CD4-positive, alpha-beta T cell treated with Interleukin-15 for 4 hours (primary cell): ENCODE results near the gene USH2A.
"Not testable (repeated sequence)": the region's sequence is repeated elsewhere in the genome, so short reads cannot be mapped to it uniquely, and the experiment has no call there.

Experiments
- DNase-seq: peaks from one replicate; pipeline ENCODE4 v3.0.0-alpha.2; 2020; ENCODE audit warnings: low spot score

Gene USH2A

DNA sequence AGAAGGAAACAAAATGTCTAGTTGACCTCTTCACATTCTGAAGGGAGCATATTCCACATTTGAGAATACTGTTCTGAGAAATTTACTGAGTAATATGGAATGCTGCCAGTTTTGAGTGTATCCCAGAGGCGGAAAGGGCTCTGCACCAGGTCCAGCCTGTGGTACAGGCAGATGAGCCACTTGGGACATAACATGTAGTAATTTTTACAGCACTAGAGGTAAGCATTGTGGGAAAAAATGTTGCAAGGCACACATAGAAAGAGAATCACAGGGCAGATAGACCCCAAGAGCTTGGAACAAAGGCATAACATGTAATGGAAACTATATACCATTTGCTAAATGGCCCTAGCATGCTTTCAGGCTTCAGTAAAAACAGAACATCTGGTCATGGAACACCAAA, 228.5 kb downstream of the USH2A start:
- no peak for DNase-seq

DNA sequence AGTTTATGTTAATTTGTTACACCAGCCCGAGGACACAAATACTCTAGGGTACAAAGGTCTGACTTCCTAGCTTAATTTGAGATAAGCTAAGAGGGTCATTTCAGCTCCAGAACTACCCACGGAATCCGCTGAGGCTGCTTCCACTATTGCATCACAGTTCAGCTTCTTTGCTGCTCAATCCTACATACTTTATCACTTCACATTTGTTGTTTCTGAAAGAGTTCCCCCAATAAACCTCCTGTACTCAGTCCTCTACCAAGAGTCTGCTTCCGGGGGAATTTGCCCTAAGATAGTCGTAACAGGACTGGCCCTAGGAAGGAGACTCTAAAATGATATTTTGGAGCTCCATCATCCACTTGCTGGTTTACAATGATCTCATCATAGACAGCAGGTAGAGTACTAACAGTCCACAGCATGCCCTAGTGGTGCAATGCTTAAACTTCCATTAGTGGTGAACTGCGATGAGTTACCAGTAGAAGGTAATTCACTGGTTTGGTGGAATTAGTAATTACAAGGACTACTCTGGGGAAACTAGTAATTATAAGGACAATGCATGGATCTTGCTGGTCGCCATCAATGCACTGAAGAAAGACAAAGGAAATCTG, 229.3 kb downstream of the USH2A start:
- DNase-seq: no peak

DNA sequence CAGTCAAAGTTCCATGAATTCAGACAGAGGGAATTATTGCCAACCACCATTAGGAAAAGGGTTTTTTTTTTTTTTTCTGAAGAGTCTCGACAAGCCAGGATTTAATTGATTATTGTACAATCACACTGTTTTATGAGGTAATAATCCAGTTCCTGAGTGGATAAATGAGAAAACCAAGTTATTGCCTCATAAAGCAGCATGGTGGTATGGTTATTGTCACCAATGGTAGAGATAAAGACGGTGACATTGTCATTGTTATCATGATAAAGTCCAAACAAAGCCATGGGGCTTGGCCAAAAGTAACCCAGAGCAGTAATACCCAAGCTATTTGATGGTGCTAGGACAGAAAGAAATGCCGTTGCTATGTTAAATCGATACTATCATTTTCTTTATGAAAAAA, 232.8 kb downstream of the USH2A start:
- DNase-seq: no peak

DNA sequence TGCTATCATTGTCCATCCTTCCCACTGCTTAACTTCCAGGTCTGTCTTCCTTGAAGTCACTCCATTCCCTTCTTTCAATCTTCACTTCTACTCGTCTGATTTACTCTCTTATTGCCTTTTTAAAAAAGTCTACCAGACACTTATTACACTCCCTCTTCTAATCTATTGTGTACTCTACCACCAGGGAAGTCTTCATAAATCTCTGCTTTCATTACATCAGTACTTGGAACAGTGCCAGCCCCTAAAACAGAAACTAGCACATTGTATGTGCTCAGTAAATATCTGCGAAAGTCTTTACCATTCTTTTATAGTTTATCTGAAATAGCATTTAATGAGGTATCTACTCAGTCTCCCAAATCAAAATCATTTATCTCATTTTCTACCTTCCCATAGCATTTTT, 236.4 kb downstream of the USH2A start:
- DNase-seq: no peak

DNA sequence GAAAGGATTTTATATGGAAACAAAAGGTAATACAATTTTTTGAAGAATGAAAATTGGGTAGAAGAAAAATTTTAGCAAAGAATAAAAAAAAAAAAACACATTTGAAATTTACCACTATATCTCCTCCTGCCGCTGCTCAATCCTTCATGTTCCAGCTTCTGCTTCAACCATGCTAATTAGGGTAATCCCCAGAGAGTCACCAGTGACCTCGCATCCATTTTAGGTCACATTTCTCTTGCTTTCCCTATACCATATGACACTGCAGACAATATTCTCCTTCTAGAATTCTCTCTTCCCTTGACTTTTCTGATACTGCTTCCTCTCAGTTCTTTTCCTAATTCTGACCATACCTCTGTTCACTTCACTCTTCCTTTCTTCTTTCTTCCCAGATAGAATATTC, 237.1 kb downstream of the USH2A start:
- DNase-seq: no peak

DNA sequence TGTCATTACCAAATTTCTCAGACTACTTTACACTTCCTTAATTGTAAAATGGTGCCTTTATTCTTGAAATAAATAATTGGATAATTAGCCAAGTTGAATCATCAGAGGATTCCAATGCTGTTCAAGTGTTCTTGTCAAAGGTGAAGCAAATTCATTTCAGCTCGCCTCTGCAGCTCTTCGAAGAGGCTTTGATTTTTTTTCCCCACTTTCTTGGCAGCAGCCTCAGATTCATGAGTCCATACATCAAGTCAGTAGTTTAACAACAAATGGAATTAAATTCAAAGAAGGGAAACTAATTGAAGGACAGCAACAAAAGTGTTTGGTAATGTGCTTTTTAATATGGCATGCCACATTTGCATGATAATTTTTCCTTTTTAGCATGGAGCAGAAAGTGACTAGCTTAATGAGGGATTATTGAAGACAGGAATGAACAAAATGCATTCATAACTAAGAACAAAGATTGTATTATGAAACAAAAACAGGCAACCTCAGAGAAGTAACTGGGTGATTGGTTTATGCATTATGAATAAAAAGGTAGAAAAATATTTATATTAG, 239.0 kb downstream of the USH2A start:
- no peak for DNase-seq

DNA sequence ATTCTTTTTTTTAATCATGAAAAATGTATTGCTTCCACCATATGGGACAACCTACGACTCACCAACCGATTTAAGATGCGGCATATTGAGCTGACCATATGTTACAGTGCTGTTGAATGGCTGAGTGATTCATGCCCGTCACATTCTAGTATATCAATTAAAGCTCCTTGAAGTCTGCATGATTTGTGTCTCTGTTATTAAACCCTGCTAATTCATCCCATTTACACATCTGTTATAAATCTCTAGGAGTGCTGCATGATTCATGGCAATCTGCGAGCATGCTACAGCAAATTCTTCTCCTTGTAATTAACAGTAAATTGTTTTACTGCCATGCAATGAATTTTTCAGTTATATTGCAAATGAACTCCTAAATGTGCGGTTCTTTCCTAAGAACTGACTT, 239.8 kb downstream of the USH2A start:
- DNase-seq: no peak

DNA sequence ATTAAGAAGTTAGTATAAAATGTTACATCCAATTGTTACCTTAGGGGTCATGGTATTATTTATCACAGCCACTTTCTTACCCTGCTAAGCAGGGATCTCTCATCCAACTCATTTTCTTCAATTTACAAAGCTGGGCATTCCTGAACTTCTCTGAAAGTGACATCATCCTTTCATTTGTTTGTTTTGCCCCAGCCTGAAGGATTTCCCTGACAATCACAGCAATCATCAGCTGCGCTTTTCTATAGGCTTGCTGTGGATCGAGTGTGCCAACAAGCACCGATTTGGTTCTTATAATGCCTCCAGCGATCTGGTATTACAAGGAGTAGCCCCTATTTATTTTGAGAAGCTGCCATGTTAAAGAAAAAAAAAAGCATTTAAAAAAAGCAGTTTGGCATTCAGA, 240.2 kb downstream of the USH2A start:
- no peak for DNase-seq

DNA sequence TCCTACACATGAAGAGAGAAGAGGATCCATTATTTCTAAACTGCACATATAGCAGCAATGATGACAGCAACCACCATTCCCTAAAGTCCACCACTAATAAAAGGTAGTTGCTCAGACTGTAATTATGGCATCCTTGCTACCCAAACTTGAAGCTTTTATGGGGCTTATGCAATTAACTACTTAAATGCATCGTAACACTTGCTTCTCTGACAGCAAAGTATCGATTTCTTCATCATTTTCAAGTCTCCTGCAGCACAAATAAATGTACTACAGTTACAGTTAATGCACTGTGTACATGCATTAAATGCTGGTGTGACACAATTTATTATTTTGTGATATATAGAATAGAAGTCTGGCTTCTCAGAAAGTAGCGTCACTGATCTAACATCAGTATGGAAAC, 241.7 kb downstream of the USH2A start:
- DNase-seq: no peak

DNA sequence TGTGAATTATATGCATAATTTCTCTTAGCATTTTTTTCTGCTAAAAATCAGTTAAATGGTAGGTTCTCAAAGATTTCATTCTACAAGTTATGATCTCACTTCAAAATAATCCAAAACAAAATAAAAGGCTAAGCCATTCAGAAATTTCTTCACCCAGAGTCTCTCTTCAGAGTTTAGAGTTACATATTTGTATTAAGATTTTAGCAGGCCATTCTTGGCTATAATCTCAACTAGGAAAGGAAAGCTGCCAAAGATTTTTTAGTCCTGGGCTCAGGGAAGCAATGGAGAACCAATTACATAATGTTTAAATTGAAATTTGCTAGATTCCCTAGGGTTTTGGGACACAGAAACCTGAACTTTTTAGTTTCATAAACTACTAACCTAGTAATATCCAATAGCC, 245.0 kb downstream of the USH2A start:
- DNase-seq: no peak

DNA sequence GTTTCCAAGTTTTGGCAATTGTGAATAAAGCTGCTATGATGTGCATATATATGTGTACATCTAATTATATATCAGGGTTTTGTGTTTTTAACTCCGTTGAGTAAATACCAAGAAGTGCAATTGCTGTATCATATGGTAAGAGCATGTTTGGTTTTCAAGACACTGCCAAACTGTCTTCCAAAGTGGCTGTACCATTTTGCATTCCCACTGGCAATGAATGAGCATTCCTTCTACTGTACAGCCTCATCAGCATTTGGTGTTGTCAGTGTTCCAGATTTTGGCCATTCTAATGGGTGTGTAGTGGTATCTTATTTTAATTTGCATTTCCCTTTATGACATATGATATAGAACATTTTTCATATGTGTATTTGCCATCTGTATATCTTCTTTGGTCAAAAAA, 246.3 kb downstream of the USH2A start:
- no peak for DNase-seq

DNA sequence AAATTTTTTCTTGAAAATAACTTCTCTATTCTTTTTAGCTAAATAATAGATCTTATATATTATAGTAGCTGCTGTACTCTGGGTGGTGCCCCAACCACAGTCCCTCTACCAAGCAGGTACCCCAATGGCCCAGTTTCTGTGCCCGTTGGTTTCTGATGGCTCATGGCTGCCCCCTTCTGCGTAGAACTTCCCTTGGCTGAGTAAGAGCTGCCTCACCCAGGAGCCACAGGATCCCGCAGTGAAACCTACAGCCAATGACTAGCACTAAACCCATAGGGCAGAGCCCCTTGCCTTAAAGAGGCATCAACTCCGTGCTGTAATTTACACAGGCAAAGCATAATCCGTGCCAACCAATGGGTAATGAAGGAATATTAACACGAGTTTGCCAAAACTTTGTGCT, 247.5 kb downstream of the USH2A start:
- DNase-seq: no peak

DNA sequence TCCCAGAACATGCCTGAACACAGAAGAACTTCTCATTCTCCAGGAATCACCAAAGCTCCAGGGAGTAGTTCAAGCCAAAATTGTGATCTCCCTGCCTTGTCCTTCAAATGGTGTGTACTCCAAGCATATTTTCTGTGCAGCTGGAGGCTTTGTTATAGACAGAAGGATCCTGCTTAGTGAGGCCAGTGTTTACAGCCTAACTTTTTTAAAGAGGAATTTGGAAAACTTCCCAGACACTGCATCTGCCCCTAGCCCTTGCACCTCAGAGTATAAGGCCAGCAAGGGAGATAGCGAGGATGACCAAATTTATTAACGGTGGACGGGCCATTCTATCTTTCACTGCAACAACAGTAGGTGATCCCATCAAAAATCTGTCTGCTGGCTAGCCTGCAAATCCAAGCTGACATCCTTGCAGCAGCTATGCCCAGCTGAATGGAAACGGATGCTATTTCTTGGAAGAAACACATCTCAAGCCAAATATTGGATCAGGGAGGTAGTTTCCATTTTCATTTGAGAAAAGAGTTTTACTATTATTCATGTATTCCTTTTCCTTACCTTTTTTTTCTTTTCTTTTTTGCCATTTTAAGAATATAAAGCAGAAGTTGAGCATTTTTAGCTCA, 249.8 kb downstream of the USH2A start:
- DNase-seq: no peak

DNA sequence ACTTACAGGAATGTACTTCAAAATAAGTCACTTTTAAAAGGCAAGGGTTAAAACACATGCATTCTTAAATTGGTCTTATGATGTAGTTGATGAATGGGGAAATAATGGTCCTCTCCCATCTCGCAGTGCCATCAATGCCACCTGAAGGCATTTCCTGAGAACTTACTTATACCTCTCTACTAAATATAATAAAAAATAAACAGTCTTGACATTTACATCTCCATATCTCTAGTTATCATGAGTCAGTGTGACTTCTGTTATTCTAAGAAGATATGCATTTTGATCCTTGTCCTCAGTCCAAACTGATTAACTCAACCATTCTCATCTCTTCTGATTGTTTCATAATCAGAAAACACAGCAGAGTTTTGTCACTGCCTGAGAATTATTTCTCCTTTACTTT, 253.9 kb downstream of the USH2A start:
- DNase-seq: no peak

DNA sequence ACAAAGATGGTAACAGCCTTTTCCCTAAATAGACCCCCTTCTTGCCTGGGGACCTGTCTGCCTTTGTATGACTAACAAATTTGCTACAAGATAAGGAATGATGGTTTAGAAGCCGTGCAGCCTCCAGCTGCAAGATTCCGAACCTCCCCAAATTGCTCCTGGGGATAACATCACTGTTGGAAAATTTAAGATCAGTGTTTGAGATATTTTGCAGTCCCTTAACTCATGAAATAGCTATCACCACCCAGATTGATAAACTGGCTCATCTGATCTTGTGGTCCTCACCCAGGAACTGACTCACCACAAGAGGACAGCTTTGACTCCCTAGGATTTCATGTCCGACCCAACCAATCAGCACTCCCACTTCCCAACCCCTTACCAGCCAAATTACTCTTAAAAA, 254.7 kb downstream of the USH2A start:
- DNase-seq: no peak

DNA sequence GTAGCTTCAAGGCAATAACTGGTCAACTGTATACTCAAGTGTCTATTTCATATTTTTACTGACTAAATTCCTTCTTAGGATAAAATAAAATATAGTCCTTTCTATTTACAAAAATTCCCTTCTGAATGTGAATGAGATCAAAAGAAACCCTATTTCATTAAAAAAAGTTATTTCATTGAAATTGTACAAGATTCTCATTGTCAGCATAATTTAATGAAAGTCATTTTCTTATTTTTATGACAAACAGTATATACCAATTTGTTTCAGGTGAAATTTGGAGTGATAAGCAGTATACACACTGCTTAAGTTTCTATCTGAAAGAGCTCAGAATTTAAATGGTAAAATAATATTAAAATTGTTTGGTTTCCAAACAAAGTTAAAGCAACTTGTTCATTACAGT, 269.2 kb downstream of the USH2A start:
- no peak for DNase-seq

DNA sequence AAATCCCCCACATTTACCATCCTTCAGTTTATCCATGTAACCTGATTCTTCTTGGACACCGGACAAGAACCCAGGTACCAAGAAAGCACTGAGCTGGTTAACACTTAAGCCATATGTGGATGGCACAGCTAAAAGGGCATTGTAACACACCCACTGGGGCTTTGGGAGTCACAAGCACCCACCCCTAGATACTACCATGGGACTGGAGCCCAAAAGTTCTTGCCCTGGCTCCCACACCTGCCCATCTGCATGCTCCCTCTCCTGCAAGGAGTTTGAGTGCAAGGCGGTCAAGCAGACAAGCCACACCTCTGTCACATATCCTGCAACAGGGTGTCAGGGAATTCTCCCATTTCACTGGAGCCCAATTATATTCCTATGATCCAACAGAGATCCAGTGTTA, 270.1 kb downstream of the USH2A start:
- DNase-seq: no peak

DNA sequence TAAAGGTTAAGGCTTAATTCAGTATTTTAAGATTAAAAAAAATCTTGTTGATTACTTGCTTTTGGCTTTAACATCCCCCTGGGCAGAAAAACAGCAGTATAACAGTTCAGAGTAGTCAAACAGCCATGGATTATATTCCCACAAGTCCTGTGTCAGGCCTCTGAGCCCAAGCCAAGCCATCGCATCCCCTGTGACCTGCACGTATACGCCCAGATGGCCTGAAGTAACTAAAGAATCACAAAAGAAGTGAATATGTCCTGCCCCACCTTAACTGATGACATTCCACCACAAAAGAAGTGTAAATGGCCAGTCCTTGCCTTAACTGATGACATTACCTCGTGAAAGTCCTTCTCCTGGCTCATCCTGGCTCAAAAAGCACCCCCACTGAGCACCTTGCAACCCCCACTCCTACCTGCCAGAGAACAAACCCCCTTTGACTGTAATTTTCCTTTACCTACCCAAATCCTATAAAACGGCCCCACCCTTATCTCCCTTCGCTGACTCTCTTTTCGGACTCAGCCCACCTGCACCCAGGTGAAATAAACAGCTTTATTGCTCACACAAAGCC, 277.7 kb downstream of the USH2A start:
- not testable (repeated sequence) for DNase-seq

DNA sequence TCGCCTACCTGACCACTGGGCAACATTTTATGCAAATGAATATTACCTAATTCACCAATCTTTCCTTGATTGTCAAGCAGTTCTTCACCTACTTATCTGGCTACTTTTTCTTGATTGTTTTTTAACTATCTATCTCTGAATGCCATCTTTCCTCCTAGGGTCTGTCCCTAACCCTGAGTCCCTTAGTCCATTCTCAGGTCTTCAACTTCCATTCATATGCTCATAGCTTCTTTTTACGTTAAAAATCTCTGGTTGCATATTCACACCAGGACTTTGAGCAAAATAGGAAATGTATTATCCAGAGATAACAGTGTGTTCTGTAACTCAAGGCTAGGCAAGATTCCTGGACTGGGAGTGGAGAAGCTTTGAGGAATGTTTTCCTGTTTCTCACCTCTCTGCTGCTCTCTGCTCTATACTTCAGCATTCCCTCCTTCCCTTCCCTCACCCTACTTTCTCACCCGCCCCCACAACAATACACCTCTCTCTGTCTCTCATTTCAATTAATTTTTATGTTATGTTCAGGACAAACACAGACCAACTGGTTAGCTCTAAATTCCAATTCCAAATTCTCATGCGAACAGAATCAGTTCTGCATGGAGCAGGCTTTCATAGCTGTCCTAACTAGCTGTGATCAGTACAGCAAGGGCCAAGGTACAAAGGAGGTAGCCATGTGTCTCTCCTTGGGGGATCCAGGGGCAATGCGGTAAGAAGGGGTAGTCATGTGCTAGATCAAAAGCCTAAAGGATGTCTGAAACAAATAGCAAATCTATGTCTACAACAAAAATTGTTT, 278.4 kb downstream of the USH2A start:
- DNase-seq: no peak

DNA sequence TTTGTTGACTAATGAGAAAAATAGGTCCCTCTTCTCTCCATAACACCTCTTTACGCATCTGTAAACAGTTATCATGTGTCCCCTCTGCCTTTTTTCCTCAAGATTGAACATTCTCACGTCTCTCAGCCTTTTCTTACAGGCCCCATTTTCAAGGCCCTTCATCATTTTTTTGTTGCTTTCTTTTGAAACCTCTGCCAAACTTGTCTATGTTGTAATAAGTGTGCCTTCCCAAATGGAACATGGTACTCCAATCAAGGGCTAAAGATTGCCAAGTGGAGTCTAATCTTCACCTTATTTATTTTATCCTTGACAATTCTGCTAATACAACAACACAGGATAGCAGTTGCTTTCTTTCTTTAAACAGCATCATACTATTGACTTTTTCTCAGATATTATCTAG, 280.3 kb downstream of the USH2A start:
- DNase-seq: no peak

DNA sequence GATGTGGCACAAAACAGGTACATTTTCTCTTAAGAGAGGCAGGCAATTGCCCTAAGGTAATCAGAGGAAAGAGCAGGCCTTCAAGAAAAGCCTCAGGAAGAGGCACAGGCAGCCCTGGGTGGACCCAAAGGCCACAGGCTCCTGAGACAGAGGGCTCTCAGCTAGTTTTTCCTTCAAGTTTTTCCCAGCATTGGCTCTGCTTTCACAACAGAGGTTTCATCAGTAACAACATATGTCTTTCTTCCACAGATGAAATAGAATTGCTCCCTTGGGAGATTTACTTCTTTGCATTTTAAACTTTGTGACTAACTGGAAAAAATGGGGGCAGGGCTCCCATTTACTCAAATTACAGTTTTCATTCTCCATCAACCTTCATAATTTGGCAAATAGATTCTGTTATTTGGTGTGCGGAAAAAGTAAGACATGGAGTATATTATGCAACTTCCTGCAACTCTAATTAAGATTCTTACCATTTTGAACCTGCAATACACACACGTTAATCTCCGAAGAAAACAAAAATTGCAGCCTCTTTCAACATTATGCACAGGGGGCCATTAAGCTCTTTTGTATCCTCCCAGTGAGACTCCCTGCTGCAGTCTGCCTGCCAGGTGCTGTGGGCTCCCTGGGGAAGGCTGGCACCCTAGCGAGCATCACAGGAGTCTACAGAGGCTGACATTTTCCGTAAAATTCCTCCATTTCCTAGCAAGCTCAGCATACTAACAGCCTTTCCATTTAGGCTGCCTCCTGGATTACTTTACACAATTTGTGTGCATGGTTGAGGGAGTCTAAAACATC, 282.3 kb downstream of the USH2A start:
- DNase-seq: no peak

DNA sequence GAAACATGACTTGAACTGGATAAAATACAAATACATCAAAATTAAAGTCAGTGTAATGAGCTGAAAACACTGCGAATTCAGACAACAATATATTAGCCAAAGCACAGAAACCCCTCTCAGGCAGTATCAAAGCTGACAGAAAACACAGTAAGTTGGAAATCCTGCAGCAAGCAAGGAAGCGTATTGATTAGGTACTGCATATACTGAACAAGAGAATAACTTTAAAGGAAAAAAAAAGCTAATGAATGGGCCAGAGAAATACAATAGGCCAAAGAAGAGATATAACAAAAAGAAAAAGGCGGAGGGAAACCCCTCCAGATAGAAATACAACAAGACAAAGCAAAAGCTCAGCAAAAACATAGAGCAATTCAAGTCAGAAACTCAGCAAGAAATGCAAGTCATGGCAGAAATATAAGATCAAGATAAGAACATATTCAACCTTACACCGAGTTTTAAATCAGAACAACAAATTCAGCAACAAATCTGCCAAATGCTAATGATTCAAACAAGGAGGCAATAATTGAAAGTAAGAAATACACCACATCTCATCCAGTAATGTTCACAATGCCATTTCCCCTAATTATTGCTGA, 299.0 kb downstream of the USH2A start:
- DNase-seq: no peak
